GM15510 (cell line): Measurements from ENCODE around the gene MBNL2.

Experiments
- POLR2A ChIP-seq: IDR thresholded peaks from 3 replicates; pipeline ENCODE4 v1.6.1; 2011; ENCODE audit warnings: borderline replicate concordance; ENCODE audit not compliant: insufficient read length; ENCODE audit errors: extremely low read depth

Gene MBNL2, protein sequence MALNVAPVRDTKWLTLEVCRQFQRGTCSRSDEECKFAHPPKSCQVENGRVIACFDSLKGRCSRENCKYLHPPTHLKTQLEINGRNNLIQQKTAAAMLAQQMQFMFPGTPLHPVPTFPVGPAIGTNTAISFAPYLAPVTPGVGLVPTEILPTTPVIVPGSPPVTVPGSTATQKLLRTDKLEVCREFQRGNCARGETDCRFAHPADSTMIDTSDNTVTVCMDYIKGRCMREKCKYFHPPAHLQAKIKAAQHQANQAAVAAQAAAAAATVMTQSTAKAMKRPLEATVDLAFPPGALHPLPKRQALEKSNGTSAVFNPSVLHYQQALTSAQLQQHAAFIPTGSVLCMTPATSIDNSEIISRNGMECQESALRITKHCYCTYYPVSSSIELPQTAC

DNA sequence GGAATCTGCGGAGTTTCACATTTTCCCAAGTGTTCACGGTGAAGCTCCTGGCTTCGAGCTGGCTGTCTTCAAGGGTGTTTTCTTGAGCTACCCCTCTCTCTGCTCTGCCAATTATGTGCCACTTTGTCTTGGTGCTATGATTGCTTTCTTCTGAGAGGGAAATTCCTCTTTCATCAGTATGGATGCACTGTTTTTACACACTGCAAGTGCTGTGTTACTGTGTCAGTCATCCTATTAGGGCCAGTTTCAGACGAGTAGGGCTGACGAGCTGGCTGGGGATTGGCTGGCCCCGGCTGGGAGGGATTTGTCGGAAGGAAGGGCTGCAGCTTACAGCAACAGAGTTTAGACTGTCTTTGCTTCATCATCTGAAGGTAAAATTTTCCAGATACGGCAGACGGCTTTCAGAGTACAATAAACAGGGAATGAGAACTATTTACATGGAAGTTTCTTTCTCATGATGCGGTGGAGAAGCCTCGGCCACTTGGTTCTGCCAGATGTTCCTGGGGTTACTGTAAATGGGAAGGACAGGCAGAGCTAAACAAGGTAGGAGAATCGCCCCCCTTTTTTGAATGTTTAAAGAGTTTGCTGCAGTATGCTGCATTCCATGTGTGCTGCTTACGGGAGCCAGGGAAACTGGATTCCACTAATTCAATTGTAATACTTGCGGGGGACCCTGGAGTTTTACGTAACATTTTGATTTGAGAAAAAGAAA, at the start of gene MBNL2:
Gene MBNL2, plus strand, starts transcription at position 345 of the 712 bp plus-strand sequence. CDS start 53,903 bp downstream, outside the sequence.
- peak; percentile 21 for TF ChIP-seq POLR2A

DNA sequence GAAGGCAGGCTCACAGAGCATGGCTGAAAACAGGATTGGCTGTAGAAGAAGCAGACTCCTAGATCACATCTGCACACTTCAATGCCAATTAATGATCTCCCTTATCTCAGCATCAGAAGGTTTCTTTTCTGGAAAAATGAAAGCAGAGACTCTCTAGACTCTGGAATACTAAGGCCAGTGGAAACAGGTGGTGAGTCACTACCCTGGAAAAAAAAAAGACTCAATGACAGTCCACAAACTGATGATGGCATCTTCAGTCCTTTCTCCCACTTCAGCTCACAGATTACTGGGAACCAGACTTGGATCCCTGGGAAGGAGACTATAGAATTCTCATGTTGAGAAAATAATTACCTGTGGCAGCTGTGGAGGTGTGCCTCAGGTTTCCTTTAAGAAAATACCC, 47.5 kb upstream of the MBNL2 start:
- no peak for TF ChIP-seq POLR2A

DNA sequence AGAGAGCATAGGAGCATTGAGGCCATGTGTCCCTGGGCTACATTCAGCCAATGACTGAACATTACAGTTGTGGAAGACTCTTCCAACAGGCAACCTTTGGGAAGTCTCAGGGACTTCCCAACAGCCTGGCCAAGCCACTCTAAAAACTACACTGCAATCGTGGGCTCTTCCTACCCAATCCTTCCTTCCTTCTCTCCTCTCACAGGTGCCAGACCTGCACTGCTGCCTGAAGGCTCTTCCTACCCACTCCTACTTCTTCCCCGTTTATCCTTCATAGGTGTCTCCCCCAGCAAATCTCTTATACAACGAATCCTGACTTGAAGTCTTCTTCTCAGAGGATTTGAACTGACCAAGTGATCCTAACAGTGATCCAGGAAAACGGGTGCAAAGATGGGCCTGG, 47.1 kb upstream of the MBNL2 start:
- no peak for TF ChIP-seq POLR2A

DNA sequence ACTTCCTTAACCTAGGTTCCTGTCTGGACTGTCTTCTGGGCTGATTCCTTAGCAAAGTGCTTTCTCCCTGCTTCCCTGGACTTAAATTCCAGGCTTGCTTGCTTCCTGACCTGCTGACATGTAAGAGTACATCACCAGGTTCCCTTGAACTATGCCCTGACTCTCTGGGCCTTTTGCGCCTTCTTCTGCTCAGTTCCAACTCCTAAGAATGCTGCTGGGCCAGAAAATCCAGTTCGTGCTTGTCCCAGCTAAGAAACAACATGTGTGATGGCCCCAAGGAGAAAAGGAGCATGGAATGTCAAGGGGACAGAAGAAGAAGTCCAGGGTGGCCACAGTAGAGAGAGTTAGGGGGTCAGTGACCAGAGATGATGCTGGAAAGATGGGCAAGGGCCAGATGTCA, 42.6 kb upstream of the MBNL2 start:
- no peak for TF ChIP-seq POLR2A

DNA sequence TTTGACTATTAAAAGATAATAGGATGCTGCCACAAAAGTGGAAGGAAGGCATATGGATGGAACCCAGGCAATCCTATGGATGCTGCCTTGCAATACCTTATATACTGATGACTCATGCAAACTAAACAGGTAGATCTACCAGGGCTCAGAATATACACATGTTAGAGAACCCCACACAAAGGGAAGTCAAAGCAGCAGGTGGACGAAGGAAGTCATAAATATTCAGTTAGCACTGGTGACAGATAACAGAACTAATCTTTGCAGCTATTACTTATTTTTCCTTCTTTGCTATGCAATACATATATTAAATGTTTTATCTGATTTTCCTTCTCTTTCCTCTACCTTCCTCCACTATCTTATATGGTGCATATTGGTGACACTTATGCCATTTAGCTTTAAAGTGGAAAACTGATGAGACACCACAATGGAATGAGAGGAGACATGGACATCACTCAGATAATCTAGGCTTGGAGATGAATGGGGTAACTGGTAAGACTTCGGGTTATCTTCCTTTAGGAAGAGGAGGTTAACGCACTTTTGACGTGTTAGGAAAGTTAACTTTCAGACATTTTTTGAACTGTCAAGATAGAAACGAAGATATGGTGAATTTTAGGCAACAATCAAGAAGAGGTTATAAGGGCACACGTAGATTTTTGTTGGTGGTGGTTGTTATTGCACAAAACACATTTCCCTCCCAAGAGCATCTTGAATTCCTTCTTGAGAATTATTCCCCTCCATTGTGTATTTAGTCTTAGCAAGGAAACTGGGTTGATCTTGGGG, 39.8 kb upstream of the MBNL2 start:
- TF ChIP-seq POLR2A = no peak

DNA sequence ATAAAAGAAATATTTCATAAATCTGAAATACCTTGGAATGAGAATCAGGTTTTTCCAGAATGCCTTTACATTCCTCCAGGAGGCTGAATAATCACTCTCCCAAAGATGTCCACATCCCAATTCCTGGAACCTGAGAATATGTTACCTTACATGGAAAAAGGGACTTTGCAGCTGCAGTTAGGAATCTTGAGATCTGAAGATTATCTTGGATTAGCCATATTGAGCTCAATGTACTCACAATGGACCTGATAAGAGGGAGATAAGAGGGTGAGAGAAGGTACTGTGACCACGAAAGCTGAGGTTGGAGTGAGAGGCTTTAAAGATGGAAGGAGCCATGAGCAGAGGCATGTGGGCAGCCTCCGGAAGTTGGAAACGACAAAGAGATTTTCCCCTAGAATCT, 36.8 kb upstream of the MBNL2 start:
- TF ChIP-seq POLR2A = no peak

DNA sequence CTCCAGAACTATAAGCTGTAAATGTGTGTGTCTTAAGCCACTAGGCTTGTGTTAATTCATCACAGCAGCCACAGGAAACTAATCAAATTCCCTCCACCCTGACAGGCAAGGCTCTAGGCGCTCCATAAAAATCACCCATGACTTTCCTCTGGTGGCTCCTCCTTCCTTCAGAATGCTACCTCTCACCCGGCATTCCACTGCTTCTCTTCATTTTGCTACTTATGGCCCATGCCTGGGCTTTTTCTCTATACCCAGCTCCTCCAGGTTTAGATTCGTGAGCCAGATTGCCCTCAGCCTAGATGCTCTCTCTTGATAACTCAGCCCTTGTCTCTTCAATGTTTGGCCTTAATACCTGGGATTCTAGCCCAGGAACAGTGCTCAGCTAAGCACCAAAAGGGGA, 36.4 kb upstream of the MBNL2 start:
- TF ChIP-seq POLR2A = no peak

DNA sequence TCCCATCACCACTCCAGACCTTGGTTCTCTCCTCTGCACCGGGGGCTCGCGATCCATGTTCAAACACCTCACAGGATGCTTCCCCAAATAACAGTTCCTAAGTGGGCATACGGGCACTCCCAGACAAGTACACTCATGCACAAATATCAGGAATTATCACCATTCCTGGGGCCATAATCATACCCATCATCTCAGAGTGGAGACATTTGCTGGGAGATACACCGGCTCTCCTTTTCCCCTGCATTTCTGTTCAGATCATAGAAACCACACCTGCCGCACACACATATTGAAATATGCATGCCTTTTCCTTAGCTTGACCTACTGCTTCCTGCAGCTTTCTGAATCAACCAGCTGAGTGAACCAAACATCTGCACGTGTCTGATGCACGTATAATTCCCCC, 33.9 kb upstream of the MBNL2 start:
- TF ChIP-seq POLR2A = no peak

DNA sequence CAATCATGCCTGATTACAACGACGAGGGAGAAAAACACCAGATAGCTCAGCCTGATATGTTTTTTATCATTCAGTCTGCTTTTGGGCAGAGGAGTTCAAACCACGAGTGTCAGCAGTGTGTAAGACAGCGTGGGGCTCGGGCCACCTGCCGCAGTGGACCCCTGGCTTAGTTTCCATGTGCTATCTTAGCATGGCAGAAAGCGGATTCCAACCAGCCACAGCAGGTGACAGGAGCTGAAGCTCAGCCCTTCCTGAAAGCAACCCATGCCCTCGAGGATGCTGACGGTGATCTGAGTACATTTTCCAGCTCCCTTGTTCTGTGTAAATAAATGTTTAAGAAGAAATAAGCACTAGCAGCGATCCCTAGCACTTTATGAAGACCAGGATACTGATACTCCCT, 32.2 kb upstream of the MBNL2 start:
- no peak for TF ChIP-seq POLR2A

DNA sequence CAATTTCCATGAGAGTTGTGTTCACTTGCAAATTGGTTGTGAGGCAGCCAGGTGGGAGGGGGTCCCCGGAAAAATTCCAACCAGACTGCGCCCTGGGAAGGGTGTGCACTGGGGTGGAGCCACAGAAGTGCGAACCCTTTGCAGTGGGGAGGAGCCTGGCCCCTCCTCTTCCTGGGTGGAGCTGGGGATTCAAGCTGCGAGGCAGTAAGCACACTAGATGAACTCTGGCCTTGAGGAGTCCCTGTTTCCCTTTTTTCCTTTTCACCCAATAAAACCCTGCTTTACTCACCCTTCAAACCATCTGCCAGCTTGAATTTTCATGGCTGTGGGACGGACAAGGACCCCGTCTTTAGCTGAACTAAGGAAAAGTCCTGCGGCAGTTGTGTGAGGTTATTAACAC, 31.0 kb upstream of the MBNL2 start:
- no peak for TF ChIP-seq POLR2A

DNA sequence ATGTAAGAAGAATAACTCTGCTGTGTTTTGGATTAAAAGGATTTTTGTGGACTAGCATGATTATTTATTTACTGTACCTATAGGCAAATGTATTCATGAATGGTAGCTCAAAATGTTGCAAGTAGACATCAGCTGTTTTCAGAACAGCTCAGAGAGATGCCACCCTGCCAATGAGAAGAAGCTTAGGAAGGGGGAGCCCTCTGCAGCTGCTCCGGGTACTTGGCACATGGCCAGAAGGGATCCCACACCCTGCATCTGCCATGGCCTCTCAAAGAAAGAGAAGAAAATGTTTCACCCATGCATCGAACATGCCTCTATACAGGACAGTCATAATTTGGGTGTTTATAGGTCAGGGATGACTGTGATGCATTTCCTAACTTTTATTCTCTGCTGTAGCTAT, 30.5 kb upstream of the MBNL2 start:
- no peak for TF ChIP-seq POLR2A

DNA sequence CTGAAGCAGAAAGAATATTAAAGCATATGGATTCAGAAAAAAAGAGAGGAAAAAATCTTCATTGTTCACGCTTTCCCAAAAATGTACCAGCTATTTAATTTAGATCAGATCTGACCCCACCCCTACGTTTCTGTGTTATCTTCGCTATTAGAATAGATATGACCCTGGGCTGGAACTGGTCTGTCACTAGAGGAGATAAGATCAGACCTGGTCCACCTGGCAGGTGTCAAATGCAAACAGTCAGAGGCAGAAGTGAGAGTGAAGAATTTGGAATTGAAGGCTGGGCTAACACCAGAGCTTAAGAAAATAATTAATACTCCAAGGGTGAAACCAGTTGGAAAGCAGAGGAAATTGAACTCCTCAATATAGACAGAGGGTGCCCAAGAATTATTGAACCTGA, 30.0 kb upstream of the MBNL2 start:
- no peak for TF ChIP-seq POLR2A

DNA sequence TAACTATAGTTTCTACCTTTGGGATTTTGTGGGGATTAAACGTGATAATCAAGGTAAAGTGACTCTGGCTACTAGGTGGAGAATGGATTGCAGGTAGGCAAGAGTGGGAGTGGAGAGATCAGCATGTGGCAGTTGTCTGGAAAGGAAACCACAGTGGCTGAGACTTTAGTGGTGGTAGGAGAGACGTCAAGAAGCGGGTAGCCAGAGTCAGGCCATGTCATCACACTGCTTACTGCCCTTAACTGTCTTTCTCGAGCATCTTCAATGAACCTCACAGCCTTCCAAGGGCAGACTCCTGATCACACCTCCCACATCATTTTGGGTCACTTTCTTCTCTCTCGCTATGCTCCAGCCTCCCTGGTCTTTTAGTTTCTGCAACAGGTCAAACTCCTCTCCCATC, 28.6 kb upstream of the MBNL2 start:
- no peak for TF ChIP-seq POLR2A

DNA sequence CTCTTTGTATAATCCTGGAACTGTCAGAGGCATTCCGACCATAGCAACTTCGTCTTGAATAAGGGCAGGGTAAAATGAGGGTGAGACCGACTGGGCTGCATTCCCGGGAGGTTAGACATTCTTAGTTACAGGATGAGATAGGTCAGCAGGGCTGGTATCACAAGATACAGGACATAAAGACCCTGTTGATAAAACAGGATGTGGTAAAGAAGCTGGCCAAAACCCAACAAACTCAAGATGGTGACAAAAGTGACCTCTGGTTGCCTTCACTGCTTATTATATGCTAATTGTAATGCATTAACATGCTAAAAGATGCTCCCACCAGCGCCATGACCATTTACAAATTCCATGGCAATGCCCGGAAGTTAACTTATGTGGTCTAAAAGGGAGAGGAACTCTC, 27.7 kb upstream of the MBNL2 start:
- no peak for TF ChIP-seq POLR2A

DNA sequence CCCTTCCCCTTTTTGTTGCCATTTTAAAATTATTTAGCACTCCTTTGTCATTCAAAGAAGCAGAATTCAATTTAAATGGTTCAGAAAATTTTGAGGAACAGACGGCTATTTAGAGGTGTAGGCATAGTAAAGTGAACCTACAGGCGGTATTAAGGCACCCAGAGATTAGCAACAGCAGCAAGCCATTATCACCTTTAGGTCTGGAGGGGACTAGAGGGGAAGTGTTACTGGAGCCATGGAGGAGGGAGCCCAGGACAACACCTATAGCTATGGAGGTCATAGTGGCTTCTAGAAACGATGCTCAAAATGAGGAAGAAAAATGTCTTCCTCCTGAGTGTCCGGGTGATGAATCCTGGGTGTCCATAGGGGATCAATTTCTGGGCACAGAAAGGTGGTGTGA, 25.8 kb upstream of the MBNL2 start:
- TF ChIP-seq POLR2A = no peak

DNA sequence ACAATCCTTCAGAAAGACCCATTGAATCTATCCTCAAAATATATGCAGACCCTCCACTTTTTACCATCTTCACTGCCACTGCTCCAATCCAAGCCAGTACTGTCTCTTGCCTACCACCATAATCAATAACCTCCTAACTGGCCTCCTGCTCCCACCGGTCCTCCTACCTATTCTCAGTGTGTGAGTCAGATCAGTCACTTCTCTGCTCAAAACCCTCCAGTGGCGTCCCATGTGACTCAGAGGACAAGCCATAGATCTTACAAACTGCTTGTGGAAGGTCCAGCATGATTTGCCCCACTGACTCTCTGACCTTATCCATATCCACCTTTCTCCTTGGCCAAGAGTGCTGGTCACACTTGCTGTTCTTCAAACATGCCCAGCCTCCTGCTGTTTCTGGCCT, 23.4 kb upstream of the MBNL2 start:
- no peak for TF ChIP-seq POLR2A

DNA sequence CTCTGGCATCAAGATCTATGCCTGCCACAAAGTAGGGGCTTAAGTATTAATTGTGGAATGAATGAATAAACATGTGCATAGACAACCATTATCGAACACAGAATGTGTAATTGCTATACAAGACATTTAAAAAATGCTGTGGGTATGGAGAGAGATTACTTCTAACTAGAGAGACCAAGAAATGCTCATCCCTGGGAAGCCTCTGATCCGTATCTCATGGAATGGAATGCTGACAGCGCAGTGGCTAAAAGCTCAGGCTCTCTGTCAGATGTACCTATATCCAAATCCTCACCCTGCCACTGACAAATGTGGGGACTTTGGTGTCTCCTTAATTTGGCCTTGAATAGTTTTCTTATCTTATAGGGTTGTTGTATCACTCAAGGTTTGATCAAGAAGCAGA, 22.7 kb upstream of the MBNL2 start:
- no peak for TF ChIP-seq POLR2A
